HepG2 (cell line): Measurements from ENCODE around the gene FITM2. TPM values are rescaled to one million over a fixed set of nuclear protein-coding genes. Genes with fewer than 3 reads are reported as not detected.

Source experiments
- ARID5B ChIP-seq: IDR thresholded peaks from 2 replicates; pipeline ENCODE4 v1.4.0; 2020; ENCODE audit warnings: mild to moderate bottlenecking, missing genetic modification reagents
- CCDC6 ChIP-seq: sonication (generic); formaldehyde crosslinking; IDR thresholded peaks from 2 replicates; pipeline ENCODE4 v1.8.1; 2022; ENCODE audit warnings: mild to moderate bottlenecking, missing genetic modification reagents, moderate library complexity
- ELK4 ChIP-seq: sonication (generic); formaldehyde crosslinking; IDR thresholded peaks from 2 replicates; pipeline ENCODE4 v1.9.0; 2021; ENCODE audit warnings: missing genetic modification reagents, borderline replicate concordance
- EP300 ChIP-seq, 3 experiments: sonication (generic) in 1 of 3; formaldehyde crosslinking in 1 of 3; IDR thresholded peaks; 2 replicates each; pipeline versions ENCODE4 v1.5.1 to v1.6.1; 2011 to 2020; ENCODE audit warnings: low read depth in 2 of 3, low read length in 2 of 3, borderline replicate concordance in 1 of 3, improper control_type of control experiment in 1 of 3, mild to moderate bottlenecking in 1 of 3, missing genetic modification reagents in 1 of 3, moderate library complexity in 1 of 3
- HES4 ChIP-seq: sonication (generic); formaldehyde crosslinking; IDR thresholded peaks from 2 replicates; pipeline ENCODE4 v1.9.0; 2021; ENCODE audit warnings: mild to moderate bottlenecking, missing genetic modification reagents, borderline replicate concordance
- IKZF5 ChIP-seq: IDR thresholded peaks from 2 replicates; pipeline ENCODE4 v1.6.1; 2018; ENCODE audit warnings: missing genetic modification reagents, mild to moderate bottlenecking, missing compliant biosample characterization
- JARID2 ChIP-seq: sonication (generic); formaldehyde crosslinking; IDR thresholded peaks from 2 replicates; pipeline ENCODE4 v1.8.1; 2023; ENCODE audit warnings: missing genetic modification reagents, inconsistent platforms; ENCODE audit not compliant: insufficient replicate concordance
- POLR2A ChIP-seq, 2 experiments: IDR thresholded peaks; 2 replicates each; pipeline ENCODE4 v1.6.1; 2011; ENCODE audit warnings: low read depth in 2 of 2, low read length in 2 of 2, mild to moderate bottlenecking in 1 of 2, moderate library complexity in 1 of 2; ENCODE audit not compliant: insufficient read depth in 1 of 2
- SIX4 ChIP-seq: sonication (generic); formaldehyde crosslinking; IDR thresholded peaks from 2 replicates; pipeline ENCODE4 v1.4.0; 2020; ENCODE audit warnings: missing genetic modification reagents
- SKIL ChIP-seq: sonication (generic); formaldehyde crosslinking; IDR thresholded peaks from 2 replicates; pipeline ENCODE4 v1.8.0; 2022; ENCODE audit warnings: missing genetic modification reagents, mild to moderate bottlenecking, moderate library complexity, borderline replicate concordance
- SMAD3 ChIP-seq: sonication (generic); formaldehyde crosslinking; IDR thresholded peaks from 2 replicates; pipeline ENCODE4 v1.4.0; 2020; ENCODE audit warnings: missing genetic modification reagents
- SP4 ChIP-seq: sonication (generic); formaldehyde crosslinking; IDR thresholded peaks from 2 replicates; pipeline ENCODE4 v1.8.1; 2023; ENCODE audit warnings: mild to moderate bottlenecking, missing genetic modification reagents
- TEAD3 ChIP-seq: optimal IDR thresholded peaks from 2 replicates; pipeline ENCODE3; 2016; ENCODE audit warnings: borderline replicate concordance
- XBP1 ChIP-seq: sonication (generic); formaldehyde crosslinking; IDR thresholded peaks from 2 replicates; pipeline ENCODE4 v1.5.0; 2020; ENCODE audit warnings: missing genetic modification reagents
- ZBTB46 ChIP-seq: sonication (generic); formaldehyde crosslinking; IDR thresholded peaks from 2 replicates; pipeline ENCODE4 v1.4.0; 2020; ENCODE audit warnings: mild to moderate bottlenecking, missing genetic modification reagents, borderline replicate concordance
- ZNF788 ChIP-seq: sonication (generic); formaldehyde crosslinking; IDR thresholded peaks from 2 replicates; pipeline ENCODE4 v1.5.0; 2020; ENCODE audit warnings: mild to moderate bottlenecking, missing genetic modification reagents, borderline replicate concordance
- polyA plus RNA-seq, 8 experiments: library from polyadenylated mRNA; depleted of rRNA in 3 of 8; stranded (reverse) in 7 of 8; unstranded in 1 of 8; fragments of >200 nt; fragmentation: Illumina TruSeq in 4 of 8; extraction: Trizol in 4 of 8; gene quantifications; 2 replicates each; pipeline versions ENCODE4 v1.2.1 to v1.2.3, GENCODE V29; 2011 to 2016; ENCODE audit warnings: low read depth in 4 of 8, missing spikeins in 1 of 8, mixed read lengths in 1 of 8; ENCODE audit not compliant: insufficient read depth in 1 of 8
- total RNA-seq, 5 experiments: library from RNA; depleted of rRNA; stranded (reverse); fragments of >200 nt; fragmentation: Illumina TruSeq; extraction: Trizol; gene quantifications; 2 replicates each; pipeline ENCODE4 v1.2.3, GENCODE V29; 2016; ENCODE audit warnings: low read depth in 1 of 5

The FITM2 gene
- total and polyA plus RNA-seq, 2 of the 13 experiments (the other 11 are each of a cell fraction or from before 2014, with no cell fraction given) = 9.6 to 24.5 TPM

- peak; percentile 96 for TF ChIP-seq IKZF5 (CRISPR knock-in tag)
- peak; percentile 94 for TF ChIP-seq JARID2 (CRISPR knock-in tag)
- no peak for TF ChIP-seq SKIL (CRISPR knock-in tag)
- TF ChIP-seq SP4 (CRISPR knock-in tag) = peak; percentile 92
- peak; percentile 75 to 97 for TF ChIP-seq POLR2A (IDR thresholded peaks at IDR 0.05; ENCODE audit: insufficient read depth in 1 of 2, low read depth in 2 of 2, low read length in 2 of 2)
- peak; percentile 100 for TF ChIP-seq ZNF788
- 0 out of 2 replicates have a peak, but pooled peaks have one; percentile 39 for TF ChIP-seq XBP1 (CRISPR knock-in tag)
- TF ChIP-seq ARID5B (CRISPR knock-in tag) = peak; percentile 89
- no peak for TF ChIP-seq ELK4 (CRISPR knock-in tag)
- peak; percentile 93 for TF ChIP-seq TEAD3 (CRISPR knock-in tag)
- TF ChIP-seq SIX4 (CRISPR knock-in tag) = peak; percentile 86
- 0 out of 4 replicates have a peak, but pooled peaks of 1 of the 2 experiments have one; percentile 37 for TF ChIP-seq EP300 (IDR thresholded peaks at IDR 0.05; ENCODE audit: low read depth in 2 of 2, low read length in 2 of 2)
- TF ChIP-seq EP300 (CRISPR knock-in tag; IDR thresholded peaks at IDR 0.05; ENCODE audit: borderline replicate concordance) = peak; percentile 37; the same call in 1 of the 2 replicates
- no peak for TF ChIP-seq CCDC6 (CRISPR knock-in tag)
- TF ChIP-seq ZBTB46 (CRISPR knock-in tag) = peak; percentile 93
- TF ChIP-seq HES4 (CRISPR knock-in tag) = peak; percentile 97
- peak; percentile 83; the same call in 1 of the 2 replicates for TF ChIP-seq SMAD3 (CRISPR knock-in tag)
Measured at GRCh38 chr20:44310664-44311639, at the start of gene FITM2 (continued).
